ENCODE measurements around the gene RPS8. TPM values are rescaled to one million over a fixed set of nuclear protein-coding genes. Genes with fewer than 3 reads are reported as not detected.
A peak's percentile ranks its signal among the peaks of the same experiment; 100 is the strongest.

Gene RPS8
- total and polyA plus RNA-seq, 10 donors: 1,626 to 6,194 (median 2,275) TPM

- Histone ChIP-seq H3K27me3 (replicated peaks in 1 of 7) (no peaks in the 10 kb centered on the region), H3K9me3 (no peaks in the 10 kb centered on the region), H3K4me3 (no peak overlapping the region), H3K27ac (peak overlapping the region in 1 of 8 donors; percentile 5), H3K4me1 (peaks cover 12 to 44% (median 40%) of the 10 kb centered on the region in 6 donors), H3K36me3 (no peaks in the 10 kb centered on the region)
- DNase-seq: no peak
- WGBS, 5 donors: 91 to 98% (median 97%) methylated on average over 10 of the region's 10 CpGs
- intact Hi-C loops (cut with DNase I; ENCODE audit: low total_unique reads): loop anchor here (5.0 to 10.0 kb wide), 2 partner anchors 35 to 53 kb away; partner anchors contain the start of genes KIF2C and RNU5D-1
- no peak for TF ChIP-seq POLR2AphosphoS5 (IDR thresholded peaks at IDR 0.05)
- no peak for TF ChIP-seq CTCF (IDR thresholded peaks at IDR 0.05 in 8 of 11, conservative IDR thresholded peaks at IDR 0.05 in 3 of 11)
- no peak for TF ChIP-seq POLR2A (IDR thresholded peaks at IDR 0.05)
Measured at GRCh38 chr1:44787506-44787905, 12.2 kb downstream of the RPS8 start.

- TF ChIP-seq CTCF (IDR thresholded peaks at IDR 0.05 in 8 of 11, conservative IDR thresholded peaks at IDR 0.05 in 3 of 11) (no peak), POLR2AphosphoS5 (IDR thresholded peaks at IDR 0.05) (no peak), POLR2A (IDR thresholded peaks at IDR 0.05) (no peak)
- Histone ChIP-seq H3K36me3 (no peaks in the 10 kb centered on the region), H3K27ac (peak within 1 kb of the TSS in 2 of 8 donors; percentile 5 to 73), H3K27me3 (replicated peaks in 1 of 7) (no peaks in the 10 kb centered on the region), H3K9me3 (no peaks in the 10 kb centered on the region), H3K4me1 (peaks cover 12 to 36% (median 35%) of the 10 kb centered on the region in 6 donors), H3K4me3 (no peak within 1 kb of the TSS)
- intact Hi-C loops (cut with DNase I; ENCODE audit: low total_unique reads): loop anchor here (5.0 to 10.0 kb wide), 2 partner anchors 34 to 53 kb away; partner anchors contain the start of genes KIF2C and RNU5D-1
- 63 to 86% (median 77%) methylated on average over 3 to 9 of the region's 9 CpGs for WGBS, 5 donors
- DNase-seq: no peak
Measured at GRCh38 chr1:44788120-44788860, 12.9 kb downstream of the RPS8 start, which contains the start of gene BEST4. BEST4 (minus strand) TSS chr1:44788170; CDS start chr1:44787705, 465 bp downstream.

- H3K4me1 ChIP-seq: peaks cover 0 to 7% (median 6%) of the 10 kb centered on the region in 6 donors
- no peaks in the 10 kb centered on the region for H3K36me3 ChIP-seq
- 73 to 84% (median 75%) methylated on average over 7 of the region's 7 CpGs for WGBS, 5 donors
- no peaks in the 10 kb centered on the region for H3K27me3 ChIP-seq (replicated peaks in 1 of 7)
- intact Hi-C loops (cut with DNase I; ENCODE audit: low total_unique reads): no loop called here
- no peak for TF ChIP-seq CTCF (IDR thresholded peaks at IDR 0.05 in 8 of 11, conservative IDR thresholded peaks at IDR 0.05 in 3 of 11)
- no peak for TF ChIP-seq POLR2AphosphoS5 (IDR thresholded peaks at IDR 0.05)
- TF ChIP-seq POLR2A (IDR thresholded peaks at IDR 0.05): no peak
- no peak overlapping the region for H3K27ac ChIP-seq
- peak; percentile 61 for DNase-seq
- no peak overlapping the region for H3K4me3 ChIP-seq
- no peaks in the 10 kb centered on the region for H3K9me3 ChIP-seq
Measured at GRCh38 chr1:44790968-44791801, 15.8 kb downstream of the RPS8 start.
